Measurements from ENCODE around the gene HGFAC. TPM values are rescaled to one million over a fixed set of nuclear protein-coding genes. Genes with fewer than 3 reads are reported as not detected.

HGFAC gene
- total and polyA plus RNA-seq, 2 of the 13 experiments (the other 11 are each of a cell fraction or from before 2014, with no cell fraction given): 8.5 to 63.6 TPM

- TF ChIP-seq ZNF556 (CRISPR knock-in tag; IDR thresholded peaks at IDR 0.05; ENCODE audit: borderline replicate concordance): peak; percentile 41; the same call in 1 of the 2 replicates
- peak; percentile 47; the same call in 1 of the 2 replicates for TF ChIP-seq FOXO1 (CRISPR knock-in tag; IDR thresholded peaks at IDR 0.05)
- TF ChIP-seq, protein P1, sequence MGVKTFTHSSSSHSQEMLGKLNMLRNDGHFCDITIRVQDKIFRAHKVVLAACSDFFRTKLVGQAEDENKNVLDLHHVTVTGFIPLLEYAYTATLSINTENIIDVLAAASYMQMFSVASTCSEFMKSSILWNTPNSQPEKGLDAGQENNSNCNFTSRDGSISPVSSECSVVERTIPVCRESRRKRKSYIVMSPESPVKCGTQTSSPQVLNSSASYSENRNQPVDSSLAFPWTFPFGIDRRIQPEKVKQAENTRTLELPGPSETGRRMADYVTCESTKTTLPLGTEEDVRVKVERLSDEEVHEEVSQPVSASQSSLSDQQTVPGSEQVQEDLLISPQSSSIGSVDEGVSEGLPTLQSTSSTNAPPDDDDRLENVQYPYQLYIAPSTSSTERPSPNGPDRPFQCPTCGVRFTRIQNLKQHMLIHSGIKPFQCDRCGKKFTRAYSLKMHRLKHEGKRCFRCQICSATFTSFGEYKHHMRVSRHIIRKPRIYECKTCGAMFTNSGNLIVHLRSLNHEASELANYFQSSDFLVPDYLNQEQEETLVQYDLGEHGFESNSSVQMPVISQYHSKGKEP (CRISPR knock-in tag; IDR thresholded peaks at IDR 0.05): no peak
- 0 out of 2 replicates have a peak, but pooled peaks have one; percentile 55 for TF ChIP-seq ZSCAN29 (CRISPR knock-in tag; conservative IDR thresholded peaks at IDR 0.05)
- TF ChIP-seq ZSCAN31 (CRISPR knock-in tag; IDR thresholded peaks at IDR 0.05; ENCODE audit: low read depth): peak; percentile 76
- no peak for TF ChIP-seq PRDM15 (CRISPR knock-in tag; IDR thresholded peaks at IDR 0.05)
- no peak for TF ChIP-seq NR3C1 (CRISPR knock-in tag; IDR thresholded peaks at IDR 0.05)
- TF ChIP-seq MAF1 (CRISPR knock-in tag; IDR thresholded peaks at IDR 0.05; ENCODE audit: borderline replicate concordance): 0 out of 2 replicates have a peak, but pooled peaks have one; percentile 22
- no peak for TF ChIP-seq NFE2 (CRISPR knock-in tag; IDR thresholded peaks at IDR 0.05)
- TF ChIP-seq KDM1A (CRISPR knock-in tag; IDR thresholded peaks at IDR 0.05): no peak
- 0 out of 2 replicates have a peak, but pooled peaks have one; percentile 22 for TF ChIP-seq MXD3 (CRISPR knock-in tag; IDR thresholded peaks at IDR 0.05)
- 0 out of 2 replicates have a peak, but pooled peaks have one; percentile 13 for TF ChIP-seq YEATS2 (CRISPR knock-in tag; IDR thresholded peaks at IDR 0.05; ENCODE audit: borderline replicate concordance)
- TF ChIP-seq ZBTB2 (CRISPR knock-in tag; IDR thresholded peaks at IDR 0.05; ENCODE audit: low read depth): no peak; the same call in 1 of the 2 replicates
- peak; percentile 49 for TF ChIP-seq HDAC1 (CRISPR knock-in tag; IDR thresholded peaks at IDR 0.05)
- 0 out of 2 replicates have a peak, but pooled peaks have one; percentile 39 for TF ChIP-seq FOXC1 (CRISPR knock-in tag; IDR thresholded peaks at IDR 0.05; ENCODE audit: borderline replicate concordance)
- TF ChIP-seq DNMT1 (CRISPR knock-in tag; IDR thresholded peaks at IDR 0.05): 0 out of 2 replicates have a peak, but pooled peaks have one; percentile 36
- TF ChIP-seq KLF6 (CRISPR knock-in tag; IDR thresholded peaks at IDR 0.05): 0 out of 2 replicates have a peak, but pooled peaks have one; percentile 1
- TF ChIP-seq ZNF510 (CRISPR knock-in tag; IDR thresholded peaks at IDR 0.05; ENCODE audit: low read depth): 0 out of 2 replicates have a peak, but pooled peaks have one; percentile 67
- 0 out of 2 replicates have a peak, but pooled peaks have one; percentile 45 for TF ChIP-seq MXD4 (CRISPR knock-in tag; IDR thresholded peaks at IDR 0.05)
- TF ChIP-seq MXI1 (IDR thresholded peaks at IDR 0.05; ENCODE audit: borderline replicate concordance, low read depth, low read length): peak; percentile 39; the same call in 1 of the 3 replicates
- no peak for TF ChIP-seq LCORL (IDR thresholded peaks at IDR 0.05)
- peak; percentile 82 for TF ChIP-seq LCORL (CRISPR knock-in tag; IDR thresholded peaks at IDR 0.05)
- 0 out of 2 replicates have a peak, but pooled peaks have one; percentile 36 for TF ChIP-seq ZBTB8A (CRISPR knock-in tag; IDR thresholded peaks at IDR 0.05; ENCODE audit: borderline replicate concordance, low read depth)
Measured at GRCh38 chr4:3442959-3443749, 1.4 kb downstream of the HGFAC start (continued).

All from HepG2 (cell line).